ENCODE measurements around the gene DYRK4. TPM values are rescaled to one million over a fixed set of nuclear protein-coding genes. Genes with fewer than 3 reads are reported as not detected.

The DYRK4 gene
- total RNA-seq, 1 experiment from 2014 or later = 27.1 TPM

DNA sequence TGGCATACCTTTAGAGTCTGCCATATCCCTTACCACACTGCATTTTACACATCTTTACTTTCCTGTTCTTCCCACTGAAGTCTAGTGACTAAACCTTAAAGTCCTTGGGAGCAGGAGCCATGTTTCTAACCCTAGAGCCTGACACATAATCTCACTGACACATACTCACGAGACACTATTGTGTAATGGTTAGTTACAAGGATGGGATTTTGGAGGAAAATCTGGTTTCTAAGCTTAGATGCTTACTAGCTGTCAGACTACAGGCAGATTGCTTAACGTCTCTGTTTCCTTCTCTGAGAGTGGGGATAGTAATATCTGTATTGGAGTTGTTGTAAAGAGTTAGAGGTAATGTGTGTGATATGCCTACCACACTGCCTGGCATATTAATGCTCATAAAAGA is 6.2 kb upstream of the DYRK4 start:
- intact Hi-C loops (cut with micrococcal nuclease) = no loop called here
- ATAC-seq = no peak
- no peaks in the 10 kb centered on the region for H3K27me3 ChIP-seq (ENCODE audit: insufficient read depth, low read length)
- H3K36me3 ChIP-seq (ENCODE audit: control insufficient read depth in 1 of 2, insufficient read depth in 2 of 2, low read length in 2 of 2) = peaks cover 10 to 20% of the 10 kb centered on the region in 2 experiments
- no peak overlapping the region for H3K4me3 ChIP-seq (replicated peaks in 1 of 2; ENCODE audit: low read depth in 1 of 2, low read length in 2 of 2)
- BruUV-seq (replicated peaks) = no TSS peak
- H3K9me3 ChIP-seq (ENCODE audit: control insufficient read depth in 1 of 2, insufficient read depth in 1 of 2, low read depth in 1 of 2, low read length in 2 of 2) = no peaks in the 10 kb centered on the region
- no peaks in the 10 kb centered on the region for H4K20me1 ChIP-seq (ENCODE audit: insufficient read depth)
- POLR2A ChIA-PET = no interaction called here
- H3K4me2 ChIP-seq (ENCODE audit: low read length) = no peak overlapping the region
- RAD21 ChIA-PET (ENCODE audit: low non-redundant PET in 1 of 2, low total read pairs in 2 of 2, uncharacterized antibody in 2 of 2, unreplicated experiment in 2 of 2) = no interaction called here
- CTCF ChIA-PET = no interaction called here
- H3K27ac ChIP-seq (ENCODE audit: low read depth, low read length) = no peak overlapping the region
- DNase-seq (ENCODE audit: low read depth, low spot score) = no peak
- no peaks in the 10 kb centered on the region for H3K4me1 ChIP-seq (ENCODE audit: control insufficient read depth in 1 of 2, insufficient read depth in 2 of 2, low read length in 2 of 2)
- no peaks in the 10 kb centered on the region for H3K9me2 ChIP-seq (ENCODE audit: insufficient read depth)
- no peak overlapping the region for H2AFZ ChIP-seq (ENCODE audit: low read depth, low read length, poor library complexity, severe bottlenecking)
- no peak overlapping the region for H3K9ac ChIP-seq (ENCODE audit: low read length)
- peaks cover 13% of the 10 kb centered on the region for H3K79me2 ChIP-seq (ENCODE audit: insufficient read depth, low read length)
- TF ChIP-seq SIN3A (IDR thresholded peaks at IDR 0.05; ENCODE audit: low read depth) = no peak
- TF ChIP-seq MAX (IDR thresholded peaks at IDR 0.05) = no peak
- TF ChIP-seq POLR2A (IDR thresholded peaks at IDR 0.05; ENCODE audit: borderline replicate concordance, extremely low read depth, insufficient read depth, insufficient read length) = no peak

GRCh38 chr12:4556735-4557530 is 5.1 kb upstream of the DYRK4 start:
- H2AFZ ChIP-seq (ENCODE audit: low read depth, low read length, poor library complexity, severe bottlenecking) = no peak overlapping the region
- no peaks in the 10 kb centered on the region for H3K4me1 ChIP-seq (ENCODE audit: control insufficient read depth in 1 of 2, insufficient read depth in 2 of 2, low read length in 2 of 2)
- H3K27ac ChIP-seq (ENCODE audit: low read depth, low read length) = no peak overlapping the region
- BruUV-seq (replicated peaks) = no TSS peak
- ChIA-PET RAD21 (ENCODE audit: low non-redundant PET in 1 of 2, low total read pairs in 2 of 2, uncharacterized antibody in 2 of 2, unreplicated experiment in 2 of 2) (no interaction called here), POLR2A (no interaction called here), CTCF (no interaction called here)
- H3K36me3 ChIP-seq (ENCODE audit: control insufficient read depth in 1 of 2, insufficient read depth in 2 of 2, low read length in 2 of 2) = peaks cover 10 to 20% of the 10 kb centered on the region in 2 experiments
- H4K20me1 ChIP-seq (ENCODE audit: insufficient read depth) = no peaks in the 10 kb centered on the region
- peaks cover 10% of the 10 kb centered on the region for H3K79me2 ChIP-seq (ENCODE audit: insufficient read depth, low read length)
- H3K27me3 ChIP-seq (ENCODE audit: insufficient read depth, low read length) = no peaks in the 10 kb centered on the region
- no peaks in the 10 kb centered on the region for H3K9me2 ChIP-seq (ENCODE audit: insufficient read depth)
- H3K9me3 ChIP-seq (ENCODE audit: control insufficient read depth in 1 of 2, insufficient read depth in 1 of 2, low read depth in 1 of 2, low read length in 2 of 2) = no peaks in the 10 kb centered on the region
- H3K4me3 ChIP-seq (replicated peaks in 1 of 2; ENCODE audit: low read depth in 1 of 2, low read length in 2 of 2) = no peak overlapping the region
- DNase-seq (ENCODE audit: low read depth, low spot score) (no peak), ATAC-seq (no peak)
- H3K4me2 ChIP-seq (ENCODE audit: low read length) = no peak overlapping the region
- H3K9ac ChIP-seq (ENCODE audit: low read length) = no peak overlapping the region
- TF ChIP-seq, protein P1, sequence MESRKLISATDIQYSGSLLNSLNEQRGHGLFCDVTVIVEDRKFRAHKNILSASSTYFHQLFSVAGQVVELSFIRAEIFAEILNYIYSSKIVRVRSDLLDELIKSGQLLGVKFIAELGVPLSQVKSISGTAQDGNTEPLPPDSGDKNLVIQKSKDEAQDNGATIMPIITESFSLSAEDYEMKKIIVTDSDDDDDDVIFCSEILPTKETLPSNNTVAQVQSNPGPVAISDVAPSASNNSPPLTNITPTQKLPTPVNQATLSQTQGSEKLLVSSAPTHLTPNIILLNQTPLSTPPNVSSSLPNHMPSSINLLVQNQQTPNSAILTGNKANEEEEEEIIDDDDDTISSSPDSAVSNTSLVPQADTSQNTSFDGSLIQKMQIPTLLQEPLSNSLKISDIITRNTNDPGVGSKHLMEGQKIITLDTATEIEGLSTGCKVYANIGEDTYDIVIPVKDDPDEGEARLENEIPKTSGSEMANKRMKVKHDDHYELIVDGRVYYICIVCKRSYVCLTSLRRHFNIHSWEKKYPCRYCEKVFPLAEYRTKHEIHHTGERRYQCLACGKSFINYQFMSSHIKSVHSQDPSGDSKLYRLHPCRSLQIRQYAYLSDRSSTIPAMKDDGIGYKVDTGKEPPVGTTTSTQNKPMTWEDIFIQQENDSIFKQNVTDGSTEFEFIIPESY (IDR thresholded peaks at IDR 0.05; ENCODE audit: extremely low read depth, insufficient replicate concordance, low read length) = no peak
- TF ChIP-seq EZH2 (IDR thresholded peaks at IDR 0.05) = no peak
- TF ChIP-seq CBX3 (IDR thresholded peaks at IDR 0.05; ENCODE audit: low read depth) = no peak
- TF ChIP-seq EZH2phosphoT487 (IDR thresholded peaks at IDR 0.05; ENCODE audit: borderline replicate concordance) = no peak
- no peak for TF ChIP-seq YY1 (IDR thresholded peaks at IDR 0.05; ENCODE audit: extremely low read depth, insufficient replicate concordance, low read depth, low read length)
- TF ChIP-seq, protein P2, sequence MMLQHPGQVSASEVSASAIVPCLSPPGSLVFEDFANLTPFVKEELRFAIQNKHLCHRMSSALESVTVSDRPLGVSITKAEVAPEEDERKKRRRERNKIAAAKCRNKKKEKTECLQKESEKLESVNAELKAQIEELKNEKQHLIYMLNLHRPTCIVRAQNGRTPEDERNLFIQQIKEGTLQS (IDR thresholded peaks at IDR 0.05) = no peak
- no peak for TF ChIP-seq JUND (IDR thresholded peaks at IDR 0.05)
- no peak for TF ChIP-seq TCF7L2 (IDR thresholded peaks at IDR 0.05; ENCODE audit: borderline replicate concordance, extremely low read depth, insufficient read depth, insufficient read length)
- no peak for TF ChIP-seq EGR1 (IDR thresholded peaks at IDR 0.05; ENCODE audit: low read depth)
- no peak for TF ChIP-seq REST (IDR thresholded peaks at IDR 0.05; ENCODE audit: low read depth)
- intact Hi-C loops (cut with micrococcal nuclease) = no loop called here

All from HCT116 (cell line).